ENCODE data around the gene DGKG.

GRCh38 chr3:186170516-186170915 is 191.5 kb downstream of the DGKG start:
- TF ChIP-seq CTCF (IDR thresholded peaks at IDR 0.05), result no peak
- TF ChIP-seq POLR2A (IDR thresholded peaks at IDR 0.05), result no peak
